Epithelial cell of proximal tubule (primary cell): ENCODE measurements around the gene COMMD1. TPM values are rescaled to one million over a fixed set of nuclear protein-coding genes. Genes with fewer than 3 reads are reported as not detected.

Experiments used
- DNase-seq: peaks from one replicate; pipeline ENCODE4 v3.0.0-alpha.2; 2011; ENCODE audit warnings: low read depth
- H3K4me3 ChIP-seq: 2 replicates; pipeline ENCODE4 v1.5.1; 2011; ENCODE audit warnings: low read depth, mild to moderate bottlenecking, low read length
- CTCF ChIP-seq: conservative IDR thresholded peaks from 2 replicates; pipeline ENCODE4 v1.5.1; 2012; ENCODE audit warnings: low read depth, mild to moderate bottlenecking, low read length
- total RNA-seq: library from RNA; depleted of rRNA; stranded (reverse); fragments of >200 nt; gene quantifications from 2 replicates; pipeline ENCODE4 v1.2.3, GENCODE V29; 2015

COMMD1 gene
- total RNA-seq, 1 donor from 2014 or later, result 37.4 TPM

GRCh38 chr2:61967262-61967661, 61.8 kb downstream of the COMMD1 start:
- no peak for DNase-seq
- no peak for TF ChIP-seq CTCF
- H3K4me3 ChIP-seq, result no peak overlapping the region

GRCh38 chr2:61969376-61969775, 63.9 kb downstream of the COMMD1 start:
- H3K4me3 ChIP-seq, result no peak overlapping the region
- no peak for DNase-seq
- TF ChIP-seq CTCF, result no peak

- TF ChIP-seq CTCF, result no peak
- H3K4me3 ChIP-seq, result no peak overlapping the region
- no peak for DNase-seq
Observed at GRCh38 chr2:61970807-61971556, 65.5 kb downstream of the COMMD1 start.

- DNase-seq, result no peak
- no peak for TF ChIP-seq CTCF
- no peak overlapping the region for H3K4me3 ChIP-seq
Observed at GRCh38 chr2:61978522-61978921, 73.0 kb downstream of the COMMD1 start.

GRCh38 chr2:61980758-61981157, 75.3 kb downstream of the COMMD1 start:
- DNase-seq, result no peak
- no peak for TF ChIP-seq CTCF
- no peak overlapping the region for H3K4me3 ChIP-seq

GRCh38 chr2:61984682-61985081, 79.2 kb downstream of the COMMD1 start:
- no peak overlapping the region for H3K4me3 ChIP-seq
- DNase-seq, result no peak
- no peak for TF ChIP-seq CTCF
